Kidney tubule cell (primary cell): ENCODE results near the gene ADORA3.

Experiments
- DNase-seq: peaks from one replicate; pipeline ENCODE4 v3.0.0-alpha.2; 2018; ENCODE audit warnings: low spot score

Gene ADORA3

DNA sequence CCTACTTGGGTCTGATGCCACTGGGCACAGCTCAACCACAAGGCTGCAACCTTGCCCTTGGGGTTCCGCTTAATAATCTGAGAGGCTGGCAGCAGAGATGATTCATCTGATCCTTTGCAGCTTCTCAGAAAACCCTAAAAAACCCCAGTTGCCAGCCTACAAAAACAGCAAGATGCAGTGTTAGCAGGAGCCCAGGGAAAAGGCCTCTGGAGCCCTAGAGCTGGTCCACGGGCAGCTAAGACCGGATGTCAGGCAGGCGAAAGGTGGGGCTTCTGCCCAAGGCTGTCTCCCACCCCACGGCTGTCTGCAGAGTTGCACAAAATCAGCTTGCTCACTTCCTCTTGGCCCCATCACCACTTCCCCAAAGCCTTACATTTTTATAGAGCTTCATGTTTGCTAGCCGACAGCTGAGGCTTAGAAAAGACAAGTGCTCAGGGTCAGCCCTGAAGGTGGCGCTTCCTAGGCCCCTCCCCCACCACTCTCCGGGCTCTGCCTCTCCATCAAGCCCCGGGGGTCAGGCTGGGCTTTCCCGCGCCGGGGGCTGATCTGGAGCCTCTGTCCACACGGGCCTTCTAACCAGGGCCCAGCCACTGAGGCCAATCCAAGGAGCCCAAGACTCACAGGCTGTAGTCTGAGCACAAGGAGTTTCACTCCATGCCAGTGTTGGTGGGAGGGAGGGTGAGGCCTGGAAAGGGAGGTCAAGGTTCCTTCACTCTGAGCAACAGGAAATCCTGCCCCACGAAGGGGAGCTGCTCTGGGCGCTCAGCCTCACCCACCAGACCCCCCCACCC is 4.2 kb upstream of the ADORA3 start:
- peak; percentile 67 for DNase-seq

- DNase-seq, result no peak
Measured at GRCh38 chr1:111506561-111506960, 3.1 kb upstream of the ADORA3 start.

DNA sequence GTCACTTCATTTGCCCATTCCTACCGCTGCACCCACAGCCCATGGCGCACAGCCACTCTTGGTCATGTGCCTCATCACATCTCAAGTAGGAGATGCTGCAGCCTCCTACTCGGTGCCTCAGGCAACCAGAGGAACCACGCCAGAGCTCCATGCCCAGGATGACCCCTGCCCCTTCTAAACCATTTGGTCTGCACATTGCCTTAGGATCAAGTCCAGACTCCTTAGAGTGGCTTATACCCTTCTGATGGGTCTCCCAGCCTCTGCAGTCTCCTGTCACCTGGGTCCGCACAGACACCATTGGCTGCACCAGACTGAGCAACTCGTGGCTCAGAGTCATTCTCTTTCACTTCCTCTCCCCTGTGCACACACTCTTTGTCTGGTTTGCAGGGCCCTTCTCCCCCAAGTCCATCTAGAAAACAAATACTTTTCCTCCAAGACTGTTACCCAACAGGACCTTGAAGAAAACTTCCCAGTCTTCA is 2.2 kb upstream of the ADORA3 start:
- no peak for DNase-seq

DNA sequence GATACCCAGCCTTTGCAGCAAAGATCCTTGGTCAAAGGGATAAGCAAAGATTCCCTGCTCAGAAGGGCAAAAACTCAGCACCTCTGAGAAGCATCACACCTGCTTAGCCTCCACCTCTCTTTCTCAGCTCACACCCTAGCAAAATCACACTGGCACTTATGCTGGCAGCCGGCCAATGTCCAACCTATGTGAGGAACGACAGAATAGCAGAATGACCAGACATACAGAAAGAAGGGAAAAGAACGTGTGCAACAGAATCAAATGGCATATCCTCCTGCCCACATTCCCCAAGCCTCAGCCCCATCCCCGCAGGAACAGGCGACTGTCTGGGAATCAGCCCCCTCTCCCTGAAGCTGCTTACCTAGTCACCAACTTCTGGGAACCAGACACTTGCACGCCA is 664 bp upstream of the ADORA3 start:
- no peak for DNase-seq

DNA sequence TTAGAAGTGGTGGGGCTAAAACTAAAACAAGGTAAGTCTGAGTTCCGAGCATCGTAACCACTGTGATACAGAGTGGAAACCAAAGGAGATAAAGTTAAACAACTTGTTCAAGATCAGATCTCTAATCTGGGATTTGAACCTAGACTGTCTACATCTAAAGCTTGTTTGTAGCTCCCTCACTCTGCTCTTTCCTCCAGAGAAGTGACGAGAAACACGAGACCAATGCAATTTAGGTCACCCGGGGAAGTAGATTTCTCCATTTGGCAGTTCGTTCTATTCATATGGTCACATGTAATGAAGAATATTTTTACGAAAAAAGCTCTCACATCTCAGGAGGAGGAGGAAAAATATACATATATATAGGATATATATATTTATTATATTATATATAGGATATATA is 1.8 kb downstream of the ADORA3 start:
- no peak for DNase-seq

DNA sequence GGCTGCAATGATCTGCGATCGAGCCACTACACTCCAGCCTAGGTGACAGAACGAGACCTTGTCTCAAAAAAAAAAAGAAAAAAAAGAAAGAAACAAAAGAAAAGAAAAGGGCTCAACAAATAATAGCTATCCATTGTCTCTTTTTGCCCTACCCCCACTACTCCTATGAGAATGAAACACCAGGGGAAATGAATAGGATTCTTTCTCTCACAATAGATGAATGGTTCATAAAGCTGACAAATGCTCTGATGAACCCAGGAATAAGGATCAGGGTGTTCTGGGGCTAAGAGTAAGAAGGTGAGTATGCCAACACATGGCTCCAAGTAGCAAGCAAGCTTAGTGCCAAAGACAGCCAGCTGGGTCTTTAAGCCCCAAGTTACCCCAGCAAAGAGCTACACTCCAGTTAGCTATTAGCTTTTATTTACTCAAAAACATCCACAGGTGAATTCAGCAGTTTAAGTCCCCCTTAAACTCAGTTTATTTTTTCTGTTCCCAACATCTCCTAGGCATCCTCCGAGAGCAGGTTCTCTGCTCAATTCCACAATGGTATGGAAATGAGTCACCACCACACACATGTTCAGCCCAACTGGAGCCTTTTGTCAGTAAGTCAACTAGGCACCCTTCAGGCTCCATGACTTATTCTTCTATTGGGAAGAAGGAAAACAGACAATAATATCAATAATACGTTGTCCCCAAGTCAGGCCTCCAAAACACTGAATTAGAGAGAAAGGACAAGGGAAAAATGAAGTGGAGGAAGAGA is 4.2 kb downstream of the ADORA3 start:
- no peak for DNase-seq

- DNase-seq, result no peak
Measured at GRCh38 chr1:111497592-111497991, 5.8 kb downstream of the ADORA3 start.

- no peak for DNase-seq
Measured at GRCh38 chr1:111496398-111496797, 7.0 kb downstream of the ADORA3 start.

DNA sequence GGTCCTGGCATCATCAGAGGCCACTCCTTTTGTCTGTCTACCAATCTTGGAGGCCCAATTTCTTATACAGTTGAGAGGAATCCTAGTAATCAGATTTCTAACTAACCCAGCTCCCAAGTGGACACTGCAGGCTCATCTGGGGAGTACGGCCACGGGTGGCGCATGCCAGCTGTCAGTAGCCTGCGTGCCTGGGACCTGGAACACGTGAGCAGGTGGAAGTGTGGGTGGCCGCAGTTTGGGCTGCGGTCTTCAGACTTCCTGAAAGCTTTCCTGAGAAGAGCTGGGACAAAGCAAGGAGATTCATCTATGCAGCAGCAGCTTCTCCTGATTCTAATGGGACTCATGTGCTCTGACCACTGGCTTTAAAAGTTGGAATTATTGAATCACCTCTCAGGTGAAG is 12.4 kb downstream of the ADORA3 start:
- no peak for DNase-seq

- no peak for DNase-seq
Measured at GRCh38 chr1:111490220-111490619, 13.2 kb downstream of the ADORA3 start.

DNA sequence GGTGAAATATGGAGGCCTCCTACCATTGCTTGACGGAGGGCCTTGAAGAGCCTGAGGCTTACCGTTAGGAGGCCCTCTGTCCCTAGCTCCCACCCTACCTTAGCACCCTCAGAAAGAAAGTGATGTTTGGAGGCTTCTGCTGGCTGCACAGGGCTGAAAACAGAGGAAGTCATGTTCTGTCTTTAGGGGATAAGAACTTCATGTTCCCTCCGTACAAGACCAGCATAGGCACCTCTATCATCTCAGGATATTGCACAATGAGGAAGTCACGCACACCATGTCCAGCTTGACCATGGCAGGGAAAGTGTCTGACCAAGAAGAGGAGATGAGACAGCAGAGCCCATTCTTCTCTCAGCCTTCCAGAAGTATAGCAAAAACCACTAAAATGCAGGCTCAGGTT is 13.8 kb downstream of the ADORA3 start:
- DNase-seq, result no peak

DNA sequence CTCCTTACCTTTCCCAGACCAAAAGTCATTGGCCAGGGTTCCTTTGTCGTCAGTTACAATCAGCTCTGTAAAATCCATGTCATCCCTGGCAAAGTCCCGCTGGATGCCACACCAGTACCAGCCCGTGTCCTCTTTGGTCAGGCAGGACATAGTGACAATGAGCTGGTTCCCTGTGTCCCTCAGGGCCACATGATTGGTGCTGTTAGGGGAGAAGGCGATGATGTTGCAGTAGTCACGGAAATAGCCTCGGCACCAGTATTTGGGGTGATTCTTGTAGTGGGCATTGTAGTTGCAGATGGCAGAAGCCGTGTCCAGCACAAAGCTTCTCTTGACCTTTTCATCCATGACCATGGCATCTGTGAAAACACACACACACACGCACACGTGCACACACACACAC is 14.8 kb downstream of the ADORA3 start:
- DNase-seq, result no peak

- no peak for DNase-seq
Measured at GRCh38 chr1:111487133-111487532, 16.3 kb downstream of the ADORA3 start.

DNA sequence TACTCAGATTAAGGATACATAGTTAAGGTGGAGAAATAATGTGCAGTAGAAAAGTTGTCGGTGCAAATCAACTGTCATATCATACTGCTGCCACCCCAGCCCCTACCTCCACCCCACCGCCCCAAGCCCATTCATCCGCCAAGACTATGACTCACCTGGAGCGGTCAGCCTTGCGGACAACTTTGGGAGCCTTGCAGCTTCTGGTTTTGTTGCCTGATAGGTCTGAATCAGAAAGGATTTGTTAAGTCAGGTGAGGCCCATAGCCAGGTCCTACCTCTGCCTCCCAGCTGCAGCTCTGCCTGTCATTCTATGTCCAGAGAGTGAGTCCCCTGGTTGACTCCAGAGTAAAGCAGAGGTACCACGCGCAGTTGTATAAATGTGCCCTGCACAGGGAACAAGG is 17.0 kb downstream of the ADORA3 start:
- peak; percentile 17 for DNase-seq

- DNase-seq, result no peak
Measured at GRCh38 chr1:111484391-111485026, 18.9 kb downstream of the ADORA3 start.

DNA sequence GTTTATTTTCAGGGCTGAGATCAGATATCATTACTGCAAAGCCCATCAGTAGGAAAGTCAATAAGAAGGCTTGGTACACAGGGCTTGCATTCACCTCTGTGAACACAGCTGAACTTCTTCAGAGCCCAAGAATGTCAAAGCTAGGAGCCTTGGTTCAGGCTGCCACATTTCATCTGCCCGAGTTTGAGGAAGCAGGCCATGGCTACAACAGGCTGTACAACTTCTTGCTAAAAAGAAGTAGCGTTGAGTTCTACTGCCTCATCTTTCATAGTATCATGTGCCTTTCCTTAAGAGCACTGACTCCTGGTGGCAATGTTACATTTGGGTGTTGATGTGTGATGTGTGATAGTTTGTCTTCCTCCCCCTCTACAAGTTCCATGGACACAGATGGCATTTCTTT is 19.6 kb downstream of the ADORA3 start:
- no peak for DNase-seq

DNA sequence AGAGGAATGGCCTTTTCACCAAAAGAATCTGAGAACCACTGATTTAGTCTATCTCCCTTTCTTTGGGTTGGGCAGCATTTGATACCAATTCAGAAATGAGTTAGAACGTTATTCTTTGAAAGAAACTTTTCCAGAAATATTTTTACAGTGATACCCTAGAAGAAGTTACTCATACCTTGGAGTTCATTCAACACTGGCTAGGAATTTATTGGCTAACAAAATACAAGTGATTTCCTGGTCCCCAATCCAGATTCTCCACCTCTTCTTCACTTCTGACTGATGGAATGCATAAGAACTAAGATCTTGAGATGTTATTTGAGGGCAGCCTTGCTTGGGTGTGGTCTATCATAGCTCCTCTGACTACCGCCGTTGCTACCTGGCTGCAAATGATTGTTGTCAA is 20.3 kb downstream of the ADORA3 start:
- no peak for DNase-seq

DNA sequence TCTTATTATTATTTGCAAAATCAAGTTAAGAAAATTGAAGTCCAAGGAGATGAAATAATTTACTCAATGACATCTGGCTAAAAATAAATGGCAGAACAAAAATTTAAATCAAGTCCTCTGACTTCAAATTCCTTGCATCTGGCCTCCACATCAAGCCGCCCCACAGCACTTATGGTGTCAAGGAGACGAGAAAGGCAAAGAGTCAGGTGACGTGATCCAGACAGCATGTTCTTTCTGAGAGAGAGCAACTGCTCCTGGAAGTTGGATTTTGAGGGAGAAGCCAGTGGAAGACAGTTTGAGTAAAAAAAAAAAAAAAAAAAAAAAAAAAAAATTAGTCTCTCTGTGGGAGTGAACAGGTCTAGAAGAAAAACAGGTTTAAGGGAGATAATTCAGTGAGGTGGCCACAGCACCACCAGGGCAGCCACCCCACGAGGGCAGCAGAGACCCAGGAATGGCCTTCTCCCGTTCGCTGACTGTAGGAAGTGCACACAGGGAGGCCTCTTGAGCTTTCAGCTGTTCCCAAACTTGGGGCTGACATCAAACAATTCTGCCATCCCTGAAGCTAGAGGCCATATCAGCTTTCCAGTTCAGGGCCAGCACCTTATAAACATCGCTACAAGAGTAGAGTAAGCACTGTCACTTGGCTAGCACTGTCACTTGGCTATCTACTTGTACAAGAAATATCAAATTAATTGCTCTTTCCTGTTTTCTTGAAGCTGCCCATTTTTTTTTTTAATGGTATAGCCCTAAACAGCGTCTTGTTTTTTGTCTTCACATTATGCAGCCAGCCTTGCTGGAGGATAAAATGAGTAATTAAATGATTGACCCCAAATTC is 21.8 kb downstream of the ADORA3 start:
- peak; percentile 71 for DNase-seq

DNA sequence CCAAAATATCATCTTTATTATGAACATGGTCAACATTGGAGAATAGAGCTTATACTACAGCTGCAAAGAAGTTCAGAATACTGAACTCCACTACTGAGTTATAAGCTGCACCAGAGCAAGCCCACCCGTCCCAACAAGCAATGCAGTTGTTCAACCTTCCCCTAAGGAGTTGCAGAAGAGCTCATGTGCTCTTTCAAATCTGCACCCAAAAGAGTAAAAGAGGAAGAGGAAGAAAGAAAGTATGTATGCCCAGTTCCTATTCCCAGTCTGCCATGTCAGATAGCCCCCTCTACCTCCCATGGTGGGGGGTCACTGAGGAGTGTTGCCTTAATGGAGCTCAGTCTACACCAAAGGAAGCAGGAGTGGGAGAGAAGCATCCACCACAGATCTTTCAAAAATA is 22.8 kb downstream of the ADORA3 start:
- no peak for DNase-seq

DNA sequence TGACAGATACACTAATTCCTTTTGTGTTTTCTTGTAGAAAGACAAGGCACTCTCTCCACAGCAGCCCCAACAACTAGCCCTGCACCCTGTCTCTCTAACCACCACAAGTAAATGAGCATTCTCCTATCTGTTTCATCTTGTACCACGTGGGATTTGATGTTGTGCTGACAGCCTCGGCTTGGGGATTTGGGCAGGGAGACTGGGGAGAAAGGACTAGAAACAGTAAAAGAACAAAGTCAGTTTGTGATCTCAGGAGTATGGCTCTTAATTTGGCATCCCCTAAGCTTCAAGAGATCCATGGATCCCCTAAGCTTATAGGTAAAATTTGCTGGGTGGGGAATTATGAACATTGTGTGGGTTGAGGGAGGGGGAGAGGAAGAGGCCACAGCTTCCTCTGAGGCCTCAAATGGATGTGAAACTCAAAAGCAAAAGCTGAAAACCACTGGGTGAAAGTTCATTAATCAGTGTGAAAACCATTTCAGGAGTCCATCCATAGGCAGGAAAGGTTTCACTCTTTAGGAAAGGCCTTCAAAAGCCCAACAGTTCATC is 26.6 kb downstream of the ADORA3 start:
- no peak for DNase-seq

- DNase-seq, result no peak
Measured at GRCh38 chr1:111476214-111476613, 27.2 kb downstream of the ADORA3 start.

DNA sequence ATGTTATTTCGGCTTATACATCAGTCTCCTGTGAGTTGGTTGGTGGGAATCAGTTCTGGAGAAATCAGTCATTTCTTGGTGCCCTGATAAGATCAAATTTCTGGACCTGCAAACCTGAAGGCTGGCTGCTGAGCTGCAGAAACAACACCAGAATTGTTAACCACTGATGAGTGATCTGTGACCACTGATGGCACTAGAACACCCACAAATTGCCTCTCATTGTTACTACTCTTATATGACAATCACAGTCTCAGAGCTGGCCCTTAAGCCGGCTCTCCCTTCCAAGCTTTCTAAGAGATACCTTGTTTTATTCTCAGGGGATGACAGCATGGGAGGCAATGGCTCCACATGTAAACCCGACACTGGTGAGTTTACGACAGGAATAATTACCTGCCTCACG is 27.7 kb downstream of the ADORA3 start:
- no peak for DNase-seq
